Cortex of kidney (tissue), 1 donor: Measurements from ENCODE around the gene XYLT1.

Experiments
- DNase-seq: peaks from one replicate; lab custom pipeline; 2025; lab: John Stamatoyannopoulos, UW

Gene XYLT1

GRCh38 chr16:17144431-17144830, 326.3 kb downstream of the XYLT1 start:
- no peak for DNase-seq

- no peak for DNase-seq
Observed at GRCh38 chr16:17143546-17144419, 327.0 kb downstream of the XYLT1 start.

- DNase-seq = no peak
Observed at GRCh38 chr16:17138801-17139200, 332.0 kb downstream of the XYLT1 start.

GRCh38 chr16:17135439-17135838, 335.3 kb downstream of the XYLT1 start:
- DNase-seq = no peak

GRCh38 chr16:17134586-17134985, 336.2 kb downstream of the XYLT1 start:
- no peak for DNase-seq

GRCh38 chr16:17133851-17134250, 336.9 kb downstream of the XYLT1 start:
- no peak for DNase-seq

- no peak for DNase-seq
Observed at GRCh38 chr16:17131351-17131750, 339.4 kb downstream of the XYLT1 start.

- DNase-seq = no peak
Observed at GRCh38 chr16:17130733-17131132, 340.0 kb downstream of the XYLT1 start.

GRCh38 chr16:17129971-17130370, 340.8 kb downstream of the XYLT1 start:
- no peak for DNase-seq

GRCh38 chr16:17128791-17129190, 342.0 kb downstream of the XYLT1 start:
- DNase-seq = no peak

GRCh38 chr16:17126156-17126555, 344.6 kb downstream of the XYLT1 start:
- no peak for DNase-seq

GRCh38 chr16:17125671-17126070, 345.1 kb downstream of the XYLT1 start:
- no peak for DNase-seq

- DNase-seq = no peak
Observed at GRCh38 chr16:17117906-17118577, 352.7 kb downstream of the XYLT1 start.

GRCh38 chr16:17116595-17117322, 354.0 kb downstream of the XYLT1 start:
- DNase-seq = no peak

- DNase-seq = no peak
Observed at GRCh38 chr16:17109413-17109812, 361.3 kb downstream of the XYLT1 start.

- DNase-seq = no peak
Observed at GRCh38 chr16:17108596-17108995, 362.2 kb downstream of the XYLT1 start.

- no peak for DNase-seq
Observed at GRCh38 chr16:17107450-17107849, 363.3 kb downstream of the XYLT1 start.

GRCh38 chr16:17106243-17106791, 364.4 kb downstream of the XYLT1 start:
- no peak for DNase-seq

GRCh38 chr16:17105239-17105797, 365.4 kb downstream of the XYLT1 start:
- no peak for DNase-seq

GRCh38 chr16:17104654-17105053, 366.1 kb downstream of the XYLT1 start:
- DNase-seq = no peak

GRCh38 chr16:17103216-17103615, 367.5 kb downstream of the XYLT1 start:
- DNase-seq = no peak

GRCh38 chr16:17101646-17102045, 369.1 kb downstream of the XYLT1 start:
- DNase-seq = no peak
